Mesodermal cell (in vitro differentiated cells): ENCODE data around the gene PLCL2.
"Not testable (repeated sequence)": the region's sequence is repeated elsewhere in the genome, so short reads cannot be mapped to it uniquely, and the experiment has no call there.

Experiments
- H3K27ac ChIP-seq: 2 replicates; pipeline ENCODE4 v1.7.0; 2013; ENCODE audit warnings: mild to moderate bottlenecking, low read depth, low read length, moderate library complexity; ENCODE audit not compliant: severe bottlenecking
- H3K36me3 ChIP-seq: 2 replicates; pipeline ENCODE4 v1.7.1; 2013; ENCODE audit warnings: mild to moderate bottlenecking, low read length, moderate library complexity; ENCODE audit not compliant: control insufficient read depth, insufficient read depth
- H3K4me1 ChIP-seq: one replicate; pipeline ENCODE4 v1.7.1; 2013; ENCODE audit warnings: mild to moderate bottlenecking, low read length; ENCODE audit not compliant: insufficient read depth, control insufficient read depth, poor library complexity, severe bottlenecking
- H3K4me3 ChIP-seq: 2 replicates; pipeline ENCODE4 v1.7.0; 2013; ENCODE audit warnings: low read length, control low read depth, mild to moderate bottlenecking; ENCODE audit not compliant: insufficient read depth, poor library complexity, severe bottlenecking; ENCODE audit errors: extremely low read depth
- H3K9me3 ChIP-seq: 2 replicates; pipeline ENCODE4 v1.7.1; 2013; ENCODE audit warnings: mild to moderate bottlenecking, low read length, moderate library complexity; ENCODE audit not compliant: control insufficient read depth
- WGBS, 2 experiments: methylation state at CpG; one replicate each; pipeline ENCODE4 v1.1.5; 2013; ENCODE audit warnings: missing lambda C conversion rate in 2 of 2; ENCODE audit not compliant: insufficient coverage in 2 of 2; 5-methylcytosine and 5-hydroxymethylcytosine counted together

PLCL2 gene

GRCh38 chr3:17121336-17121735 is 236.6 kb downstream of the PLCL2 start:
- Histone ChIP-seq H3K4me1 (no peaks in the 10 kb centered on the region), H3K9me3 (peaks cover 7% of the 10 kb centered on the region), H3K27ac (no peak overlapping the region), H3K4me3 (no peak overlapping the region), H3K36me3 (no peaks in the 10 kb centered on the region)
- WGBS, 2 experiments, result 67% methylated on average over 1 of the region's 2 CpGs; no CpG with 5 or more reads in 1 of the 2 experiments

- H3K36me3 ChIP-seq, result no peaks in the 10 kb centered on the region
Measured at GRCh38 chr3:17122758-17123157, 238.0 kb downstream of the PLCL2 start.

DNA sequence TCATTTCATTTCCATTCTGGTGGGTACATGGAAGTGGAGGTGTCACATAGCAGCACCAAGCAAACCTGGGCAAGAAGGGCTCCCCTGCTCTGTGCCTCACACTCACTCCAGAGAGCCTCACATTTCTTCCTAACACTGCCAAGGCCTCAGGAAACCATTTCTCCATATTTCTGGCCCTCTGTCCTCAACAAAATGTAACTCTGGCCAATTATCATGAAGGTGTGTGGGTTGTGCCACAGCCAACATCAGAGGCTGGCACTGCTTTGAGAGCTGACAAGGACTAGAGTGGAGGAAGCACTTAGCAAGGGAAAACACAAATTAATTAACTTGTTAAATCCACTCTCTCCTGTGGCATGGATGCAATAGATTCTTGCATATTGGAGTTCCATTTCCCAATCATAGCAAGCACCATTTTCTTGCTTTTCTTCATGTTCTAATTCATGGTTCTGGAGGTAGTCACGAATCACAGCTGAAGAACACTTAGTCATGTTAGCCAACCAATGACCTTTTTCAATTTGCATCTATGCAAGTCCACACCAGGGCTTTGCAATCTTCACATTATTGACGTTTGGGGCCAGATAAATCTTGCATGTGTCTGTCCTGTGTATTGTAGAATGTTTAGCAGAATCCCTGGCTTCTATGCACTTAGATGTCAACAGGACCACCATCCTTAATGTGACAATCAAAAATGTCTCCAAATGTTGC is 241.1 kb downstream of the PLCL2 start:
- no peak overlapping the region for H3K27ac ChIP-seq
- WGBS, 2 experiments, result 100% methylated on average over 1 of the region's 2 CpGs; no CpG with 5 or more reads in 1 of the 2 experiments
- peaks cover 7% of the 10 kb centered on the region for H3K9me3 ChIP-seq
- H3K36me3 ChIP-seq, result no peaks in the 10 kb centered on the region
- H3K4me1 ChIP-seq, result no peaks in the 10 kb centered on the region
- H3K4me3 ChIP-seq, result no peak overlapping the region

More at GRCh38 chr3:17122758-17123157, 238.0 kb downstream of the PLCL2 start:
- 86 to 91% methylated on average over 2 of the region's 3 CpGs for WGBS, 2 experiments
- H3K9me3 ChIP-seq, result peaks cover 7% of the 10 kb centered on the region
- no peak overlapping the region for H3K4me3 ChIP-seq
- no peaks in the 10 kb centered on the region for H3K4me1 ChIP-seq
- no peak overlapping the region for H3K27ac ChIP-seq

GRCh38 chr3:17128671-17129070 is 243.9 kb downstream of the PLCL2 start:
- not testable (repeated sequence) for H3K27ac ChIP-seq, H3K9me3 ChIP-seq, H3K36me3 ChIP-seq, H3K4me3 ChIP-seq, H3K4me1 ChIP-seq
- 83 to 85% methylated on average over 3 of the region's 3 CpGs for WGBS, 2 experiments

GRCh38 chr3:17129556-17129955 is 244.8 kb downstream of the PLCL2 start:
- no peaks in the 10 kb centered on the region for H3K36me3 ChIP-seq
- WGBS, 2 experiments, result 83 to 100% methylated on average over 1 of the region's 3 CpGs
- H3K4me1 ChIP-seq, result no peaks in the 10 kb centered on the region
- H3K4me3 ChIP-seq, result no peak overlapping the region
- peaks cover under 1% of the 10 kb centered on the region for H3K9me3 ChIP-seq
- H3K27ac ChIP-seq, result no peak overlapping the region

- Histone ChIP-seq H3K4me1 (no peaks in the 10 kb centered on the region), H3K36me3 (no peaks in the 10 kb centered on the region), H3K4me3 (no peak overlapping the region), H3K9me3 (peaks cover 4% of the 10 kb centered on the region), H3K27ac (no peak overlapping the region)
- 94 to 95% methylated on average over 2 to 3 of the region's 3 CpGs for WGBS, 2 experiments
Measured at GRCh38 chr3:17130956-17131355, 246.2 kb downstream of the PLCL2 start.

- H3K9me3 ChIP-seq, result peaks cover 4% of the 10 kb centered on the region
- 85 to 86% methylated on average over 7 to 8 of the region's 10 CpGs for WGBS, 2 experiments
- no peak overlapping the region for H3K4me3 ChIP-seq
- H3K36me3 ChIP-seq, result no peaks in the 10 kb centered on the region
- H3K4me1 ChIP-seq, result no peaks in the 10 kb centered on the region
- no peak overlapping the region for H3K27ac ChIP-seq
Measured at GRCh38 chr3:17132286-17133115, 247.7 kb downstream of the PLCL2 start.

DNA sequence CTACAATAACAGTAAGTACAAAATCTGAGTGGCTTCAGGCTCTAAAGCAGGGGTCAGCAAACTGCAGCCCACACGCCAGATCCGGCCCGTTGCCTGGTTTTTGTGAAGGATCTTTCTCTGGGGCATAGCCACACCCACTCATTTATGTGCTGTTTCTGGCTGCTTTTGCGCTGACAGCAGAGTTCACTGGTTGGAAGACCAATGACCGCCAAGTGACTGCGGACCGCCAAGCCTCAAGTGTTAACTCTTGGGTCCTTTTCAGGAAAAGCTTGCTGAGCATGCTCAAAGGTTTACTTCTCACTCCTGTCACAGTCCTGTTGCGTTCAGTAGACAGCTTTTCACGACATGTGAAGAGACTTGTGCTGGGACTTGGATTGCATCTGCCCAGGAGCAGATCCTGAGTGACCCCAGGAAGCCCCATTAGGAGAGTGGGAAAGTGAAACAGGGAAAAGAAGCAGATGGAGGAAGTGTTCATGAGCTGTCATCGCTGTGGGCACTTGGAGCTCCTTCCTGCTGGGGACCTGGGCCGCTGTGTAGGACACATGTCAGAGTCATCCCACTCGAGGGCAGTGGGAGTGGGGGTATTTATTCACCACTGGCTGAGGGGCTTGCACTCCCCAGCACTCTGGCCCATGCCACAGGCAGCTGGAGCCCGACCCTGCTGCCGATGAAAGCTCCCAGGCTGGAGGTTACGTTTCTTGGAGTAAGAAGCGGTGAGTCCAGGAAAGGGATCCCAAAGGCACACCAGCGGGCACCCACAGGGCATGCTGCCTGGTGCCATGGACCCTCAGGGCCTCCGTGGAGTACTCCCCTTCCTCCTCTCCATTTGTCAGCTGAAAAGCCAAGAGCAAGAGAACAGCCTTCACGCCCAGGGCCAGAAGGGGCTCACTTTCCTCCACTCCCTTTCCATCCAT is 249.1 kb downstream of the PLCL2 start:
- Histone ChIP-seq H3K9me3 (peaks cover 4% of the 10 kb centered on the region), H3K27ac (no peak overlapping the region), H3K36me3 (no peaks in the 10 kb centered on the region), H3K4me3 (no peak overlapping the region), H3K4me1 (no peaks in the 10 kb centered on the region)
- 88 to 91% methylated on average over 16 to 17 of the region's 19 CpGs for WGBS, 2 experiments

- Histone ChIP-seq H3K9me3 (peaks cover 4% of the 10 kb centered on the region), H3K36me3 (no peaks in the 10 kb centered on the region), H3K4me3 (no peak overlapping the region), H3K27ac (no peak overlapping the region), H3K4me1 (no peaks in the 10 kb centered on the region)
Measured at GRCh38 chr3:17135696-17136095, 250.9 kb downstream of the PLCL2 start.

- Histone ChIP-seq H3K27ac (no peak overlapping the region), H3K9me3 (peaks cover 4% of the 10 kb centered on the region), H3K4me1 (no peaks in the 10 kb centered on the region), H3K4me3 (no peak overlapping the region), H3K36me3 (no peaks in the 10 kb centered on the region)
- WGBS, 2 experiments, result 85 to 86% methylated on average over 10 to 11 of the region's 11 CpGs
Measured at GRCh38 chr3:17136136-17136721, 251.5 kb downstream of the PLCL2 start.
